HG02981 (cell line): ENCODE data around the gene IL1R1.

ENCODE experiments used
- ATAC-seq: cut with Tn5 transposase; IDR thresholded peaks from one replicate; pipeline ENCODE4 v1.9.1; 2021; ENCODE audit warnings: mild to moderate bottlenecking, moderate library complexity; ENCODE audit not compliant: unreplicated experiment

Gene IL1R1

DNA sequence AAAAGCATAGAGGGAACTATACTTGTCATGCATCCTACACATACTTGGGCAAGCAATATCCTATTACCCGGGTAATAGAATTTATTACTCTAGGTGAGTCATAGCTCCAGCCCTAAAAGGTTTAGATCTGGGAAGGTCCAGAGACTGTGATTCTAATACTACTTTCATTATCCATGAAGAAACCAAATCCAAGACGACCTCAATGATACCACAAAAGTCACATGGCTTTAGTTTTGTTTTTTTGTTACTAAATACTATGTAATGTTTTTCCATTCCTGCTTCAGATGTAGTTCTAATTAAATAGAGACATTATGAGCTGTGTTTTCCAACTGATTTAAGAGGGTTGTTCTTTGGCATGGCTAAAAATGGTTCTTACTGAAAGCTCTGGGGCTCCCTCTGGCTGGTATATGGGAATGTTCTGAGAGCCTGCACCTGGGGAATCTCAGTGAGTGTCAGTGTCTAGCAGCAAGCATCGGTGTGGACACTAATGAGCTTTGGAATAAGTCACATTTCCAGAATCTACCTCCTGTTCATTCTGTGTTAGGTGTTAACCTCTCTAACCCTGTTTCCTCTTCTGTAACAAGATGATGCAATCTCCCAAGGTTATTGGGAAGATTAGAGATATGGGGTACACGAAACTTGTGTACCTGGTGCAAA lies 23.8 kb downstream of the IL1R1 start:
- ATAC-seq, result no peak

DNA sequence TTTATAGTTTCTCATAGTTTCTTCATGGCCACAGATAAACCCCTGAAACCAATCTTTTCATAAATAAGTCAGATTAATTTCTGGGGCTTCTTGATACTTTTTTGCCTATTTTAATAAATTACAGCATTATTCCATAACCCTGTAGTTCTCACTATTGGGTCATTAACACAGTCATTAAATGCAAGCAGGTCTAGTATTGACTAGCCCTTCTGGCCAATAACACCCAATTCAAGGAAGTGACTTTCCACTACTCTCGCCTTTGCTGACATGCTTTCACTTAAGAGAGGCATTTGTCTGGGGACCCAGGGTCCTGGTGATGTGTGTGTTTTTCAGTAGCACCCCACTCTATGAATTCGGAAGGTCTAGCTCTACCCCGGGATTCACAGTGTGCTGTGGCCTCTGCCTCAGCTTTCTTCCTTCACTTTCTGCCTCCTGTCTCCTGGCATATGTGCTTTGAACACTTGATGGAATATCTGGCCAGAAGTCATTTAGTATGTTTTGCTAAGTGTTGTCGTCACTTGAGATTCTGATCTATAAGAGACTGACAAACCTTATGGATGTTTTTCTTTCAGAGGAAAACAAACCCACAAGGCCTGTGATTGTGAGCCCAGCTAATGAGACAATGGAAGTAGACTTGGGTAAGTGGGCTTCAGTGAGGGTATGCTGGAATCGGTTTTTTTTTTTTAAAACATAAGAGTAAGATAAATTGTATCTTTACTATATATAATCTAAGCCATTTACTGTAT lies 25.7 kb downstream of the IL1R1 start:
- ATAC-seq, result no peak

DNA sequence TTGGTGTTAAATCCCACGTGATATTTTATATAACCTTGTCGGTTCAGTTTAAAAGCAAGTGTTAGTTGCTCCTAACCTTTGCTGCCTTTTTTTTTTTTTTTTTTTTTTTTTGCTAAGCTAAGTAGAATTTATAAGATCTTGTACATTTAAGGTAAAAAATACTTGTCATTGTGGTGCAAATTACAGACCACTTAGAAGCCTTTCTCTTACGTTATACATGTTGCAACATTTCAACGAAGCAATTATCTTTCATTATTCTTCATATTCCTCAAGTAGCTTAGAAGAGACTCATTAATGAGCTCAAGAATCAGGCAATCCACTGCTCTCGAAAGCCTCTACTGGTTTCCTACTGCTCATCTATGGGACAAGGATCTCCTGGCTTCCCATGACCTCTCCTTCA lies 29.4 kb downstream of the IL1R1 start:
- ATAC-seq, result no peak

- ATAC-seq, result no peak
Observed at GRCh38 chr2:102172745-102173144, 30.2 kb downstream of the IL1R1 start.

GRCh38 chr2:102176172-102176571 lies 33.6 kb downstream of the IL1R1 start:
- no peak for ATAC-seq

GRCh38 chr2:102177814-102178478 lies 35.4 kb downstream of the IL1R1 start:
- ATAC-seq, result no peak

DNA sequence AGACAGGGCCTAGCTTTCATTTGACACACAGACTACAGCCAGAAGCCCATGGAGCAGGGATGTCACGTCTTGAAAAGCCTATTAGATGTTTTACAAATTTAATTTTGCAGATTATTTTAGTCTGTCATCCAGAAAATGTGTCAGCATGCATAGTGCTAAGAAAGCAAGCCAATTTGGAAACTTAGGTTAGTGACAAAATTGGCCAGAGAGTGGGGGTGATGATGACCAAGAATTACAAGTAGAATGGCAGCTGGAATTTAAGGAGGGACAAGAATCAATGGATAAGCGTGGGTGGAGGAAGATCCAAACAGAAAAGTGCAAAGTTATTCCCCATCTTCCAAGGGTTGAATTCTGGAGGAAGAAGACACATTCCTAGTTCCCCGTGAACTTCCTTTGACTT lies 36.5 kb downstream of the IL1R1 start:
- no peak for ATAC-seq

DNA sequence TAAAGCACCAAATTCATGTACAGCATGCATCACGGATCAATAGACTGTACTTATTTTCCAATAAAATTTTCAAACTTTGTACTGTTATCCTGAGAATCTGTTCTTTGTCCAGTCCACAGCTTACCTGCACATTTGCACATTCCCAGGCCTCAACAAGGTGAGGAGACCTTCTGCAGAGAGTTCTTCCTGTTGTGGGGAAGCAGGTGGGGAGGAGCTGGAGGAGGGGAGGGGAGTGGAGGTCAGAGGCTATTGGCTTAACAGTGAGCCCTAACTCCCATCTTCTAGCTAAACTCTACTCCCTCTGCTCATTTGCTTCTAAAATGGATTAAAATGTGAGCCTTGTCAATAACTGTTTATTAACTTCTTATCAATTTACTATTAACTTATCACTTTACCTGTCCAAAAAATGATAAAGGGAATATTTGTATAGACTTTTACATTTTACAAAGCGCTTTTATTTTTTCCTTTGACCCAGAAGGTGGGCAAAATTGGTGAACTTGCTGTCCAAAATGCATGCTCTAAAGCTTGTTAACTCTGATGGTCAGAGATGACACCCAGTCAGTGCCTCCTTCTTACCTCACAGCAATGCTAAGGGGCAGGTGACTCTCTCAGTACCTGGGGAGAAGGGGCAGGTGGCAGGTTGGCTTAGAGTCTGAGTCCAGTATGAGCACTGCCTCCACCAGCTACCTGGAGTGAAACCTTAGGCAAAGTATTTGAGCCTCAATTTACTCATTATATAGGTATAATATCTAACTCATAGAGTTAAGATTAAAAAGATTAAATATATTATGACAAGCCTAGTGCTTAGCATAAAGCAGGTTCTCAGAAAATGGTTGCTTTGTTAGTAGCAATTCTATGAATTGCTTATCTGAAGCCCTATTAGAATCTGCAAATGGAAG lies 37.5 kb downstream of the IL1R1 start:
- no peak for ATAC-seq

DNA sequence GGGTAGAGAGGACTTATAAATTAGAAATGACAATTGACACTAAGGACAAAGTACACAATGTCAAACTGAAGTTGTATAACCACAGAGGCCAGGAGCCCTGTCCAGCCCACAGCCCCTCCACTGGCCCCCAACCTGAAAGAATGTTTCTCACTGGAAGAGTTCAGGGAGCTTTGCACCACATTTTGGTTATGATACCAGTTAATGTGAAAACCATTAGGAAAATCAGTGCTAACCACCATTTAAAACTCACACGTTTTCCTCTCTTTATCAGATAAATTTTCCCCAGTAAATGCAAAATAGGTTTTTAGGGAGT lies 38.1 kb downstream of the IL1R1 start:
- ATAC-seq, result no peak

DNA sequence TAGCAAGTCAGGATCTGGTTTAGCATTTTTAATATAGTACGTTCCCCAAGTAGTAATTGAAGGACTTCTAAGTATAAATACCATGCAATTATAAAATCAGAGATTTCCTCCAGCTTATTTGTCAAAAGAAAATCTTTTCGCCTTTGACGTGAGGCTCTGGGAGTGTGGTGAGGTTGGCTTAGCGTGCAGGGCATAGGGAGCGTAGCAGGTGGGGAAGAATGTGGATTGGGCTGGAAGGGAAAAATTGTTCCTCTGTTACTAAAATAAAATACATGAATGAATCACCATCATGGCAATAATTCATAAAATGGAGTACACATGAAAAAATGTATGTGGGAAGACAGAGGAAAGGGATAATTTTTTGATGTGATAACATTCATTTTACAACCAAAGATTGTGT lies 38.8 kb downstream of the IL1R1 start:
- no peak for ATAC-seq

GRCh38 chr2:102181919-102182635 lies 39.5 kb downstream of the IL1R1 start:
- ATAC-seq, result no peak

DNA sequence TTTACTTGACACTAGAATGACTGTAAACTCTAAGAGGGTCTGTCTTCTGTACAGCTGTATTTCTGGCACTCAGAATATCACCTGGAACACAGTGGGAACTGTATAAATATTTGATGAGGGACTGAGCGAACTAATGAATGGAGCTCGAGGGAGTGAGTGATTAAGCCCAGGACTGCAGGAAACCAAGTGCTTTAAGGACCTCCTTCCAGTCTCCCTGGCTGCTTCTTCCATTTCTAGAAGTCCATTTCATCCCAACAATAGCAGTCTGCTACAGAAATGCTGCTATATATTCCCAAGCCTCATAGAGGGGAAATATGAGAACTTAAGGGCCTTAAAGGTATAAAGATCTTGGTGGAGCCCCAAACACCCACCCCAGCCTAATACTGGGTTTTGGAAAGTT lies 41.5 kb downstream of the IL1R1 start:
- no peak for ATAC-seq

DNA sequence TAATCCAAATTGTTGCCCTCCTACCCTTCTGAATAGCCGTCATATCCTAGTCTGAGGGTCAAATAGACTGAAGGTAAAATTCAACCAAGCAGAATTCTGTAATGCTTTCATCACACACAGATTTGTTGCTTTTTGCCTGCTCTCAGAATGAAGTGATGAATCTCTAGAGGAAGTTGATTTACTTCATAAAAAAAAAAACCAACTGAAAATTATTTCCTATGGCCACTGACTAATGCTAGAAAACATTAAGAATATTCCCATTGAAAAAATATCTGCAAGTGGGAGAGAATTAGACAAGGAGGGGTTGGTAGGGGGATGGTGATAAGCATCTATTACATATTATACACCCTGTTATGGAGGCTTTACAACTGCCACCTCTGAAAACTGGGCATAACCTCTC lies 42.0 kb downstream of the IL1R1 start:
- no peak for ATAC-seq

DNA sequence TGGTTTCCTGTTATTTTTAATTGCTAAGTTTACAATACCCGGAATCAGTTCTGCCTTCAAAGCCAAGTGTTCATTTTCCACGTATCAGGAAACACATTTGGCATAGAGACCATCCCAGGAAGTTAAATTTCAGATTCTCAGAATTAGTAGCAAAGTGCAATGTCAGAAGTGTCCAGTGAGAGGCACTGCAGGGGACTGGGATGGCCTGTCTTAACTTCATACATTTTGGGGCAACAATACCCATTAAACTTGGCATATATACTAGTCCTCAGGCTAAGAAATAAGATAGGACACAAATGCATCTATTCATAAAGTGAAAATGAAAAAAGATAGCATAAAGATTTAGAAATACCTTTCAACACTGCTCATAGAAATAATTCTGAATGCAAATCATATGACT lies 42.8 kb downstream of the IL1R1 start:
- ATAC-seq, result no peak

DNA sequence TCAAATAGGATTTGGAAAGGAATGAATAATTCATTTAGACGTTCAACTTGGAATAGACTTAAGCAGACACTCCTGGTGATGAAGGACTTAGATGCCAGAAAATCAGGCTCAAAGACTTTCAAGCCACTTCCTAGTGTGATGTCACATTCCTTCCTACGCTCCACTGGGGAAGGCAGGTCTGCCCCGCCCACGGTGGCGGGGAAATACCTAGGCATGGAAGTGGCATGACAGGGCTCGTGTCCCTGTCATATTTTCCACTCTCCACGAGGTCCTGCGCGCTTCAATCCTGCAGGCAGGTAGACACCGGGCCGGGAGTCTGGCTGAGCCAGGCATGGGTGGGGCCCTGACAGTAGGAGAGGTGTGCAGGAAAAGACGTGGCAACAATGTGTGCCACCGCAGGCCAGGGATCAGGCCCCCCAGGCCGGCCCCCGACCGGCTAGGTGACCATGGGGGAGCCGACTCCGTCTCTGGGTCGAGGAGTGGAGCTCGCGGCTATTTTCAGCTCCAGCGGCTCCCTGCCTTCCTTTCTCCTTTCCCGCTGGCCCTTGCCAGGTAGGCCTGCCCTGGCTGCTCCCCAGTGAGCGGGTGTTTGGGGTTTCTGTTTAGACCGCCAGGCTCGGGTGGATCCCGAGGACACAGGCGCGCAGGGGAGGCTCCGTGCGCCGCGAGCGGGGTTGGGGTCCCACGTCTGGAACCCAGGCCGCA lies 44.4 kb downstream of the IL1R1 start, which contains the start of gene IL1RL2:
Gene IL1RL2 (plus strand): TSS at position 233 of the 705 bp plus-strand sequence. CDS start 845 bp downstream, outside the sequence.
- ATAC-seq, result no peak

DNA sequence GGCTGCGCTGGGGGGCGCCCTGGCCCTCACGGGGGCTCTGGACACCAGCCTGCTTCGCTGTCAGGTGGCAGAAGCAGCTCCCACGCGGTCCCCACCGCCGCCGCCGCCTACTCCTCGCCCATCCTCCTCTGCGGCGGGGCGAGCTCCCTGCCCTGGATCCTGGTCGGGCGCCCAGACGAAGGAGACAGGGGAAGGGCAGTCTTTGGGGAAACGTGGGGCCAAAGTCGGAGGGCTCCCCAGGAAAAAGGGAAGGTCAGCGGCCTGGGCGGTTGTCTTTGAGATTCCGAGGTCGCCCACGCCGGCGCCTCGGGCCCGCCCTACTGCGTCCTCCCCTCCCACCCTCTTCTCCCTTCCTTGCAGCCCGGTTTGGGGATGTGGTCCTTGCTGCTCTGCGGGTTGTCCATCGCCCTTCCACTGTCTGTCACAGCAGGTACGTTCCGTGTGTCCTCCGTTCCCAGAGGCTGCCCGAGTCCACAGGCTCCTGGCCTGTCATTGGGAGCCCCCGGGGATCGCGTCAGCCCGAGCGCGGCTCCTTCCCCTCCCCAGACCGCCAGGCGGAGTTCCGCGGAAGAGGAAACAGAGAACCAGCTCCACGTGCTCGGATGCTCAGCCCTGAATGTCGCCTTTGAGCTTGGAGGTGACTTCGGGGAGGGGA lies 45.1 kb downstream of the IL1R1 start:
- no peak for ATAC-seq

- ATAC-seq, result no peak
Observed at GRCh38 chr2:102190430-102191107, 48.0 kb downstream of the IL1R1 start.

GRCh38 chr2:102191501-102191900 lies 49.0 kb downstream of the IL1R1 start:
- ATAC-seq, result no peak

GRCh38 chr2:102193074-102193473 lies 50.5 kb downstream of the IL1R1 start:
- ATAC-seq, result no peak
